Measurements from ENCODE around the gene POLR3B. TPM values are rescaled to one million over a fixed set of nuclear protein-coding genes. Genes with fewer than 3 reads are reported as not detected.

POLR3B gene
- total RNA-seq, 2 experiments from 2014 or later: 2.5 to 2.6 TPM

DNA sequence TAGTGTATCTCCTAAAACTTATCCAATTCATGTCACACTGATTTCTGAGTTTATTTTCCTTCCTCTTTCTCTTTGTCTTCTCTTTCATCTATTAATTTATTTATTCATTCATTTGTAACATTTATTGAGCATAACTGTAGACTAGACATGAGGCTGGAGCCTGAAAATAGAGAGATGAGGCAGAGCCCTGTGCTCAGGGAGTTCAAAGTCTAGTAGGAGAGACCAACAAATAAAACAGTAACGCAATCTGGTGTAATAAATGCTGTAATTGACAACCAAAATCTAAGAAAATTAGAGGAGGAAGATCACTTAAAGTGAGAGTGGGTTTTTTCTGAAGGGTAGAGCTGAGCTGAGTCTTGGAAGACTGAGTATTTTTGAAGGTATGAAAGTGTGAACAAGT, 87.5 kb downstream of the POLR3B start:
- H3K9me3 Mint-ChIP-seq: no peaks in the 10 kb centered on the region
- H3K27ac Mint-ChIP-seq: no peak overlapping the region

DNA sequence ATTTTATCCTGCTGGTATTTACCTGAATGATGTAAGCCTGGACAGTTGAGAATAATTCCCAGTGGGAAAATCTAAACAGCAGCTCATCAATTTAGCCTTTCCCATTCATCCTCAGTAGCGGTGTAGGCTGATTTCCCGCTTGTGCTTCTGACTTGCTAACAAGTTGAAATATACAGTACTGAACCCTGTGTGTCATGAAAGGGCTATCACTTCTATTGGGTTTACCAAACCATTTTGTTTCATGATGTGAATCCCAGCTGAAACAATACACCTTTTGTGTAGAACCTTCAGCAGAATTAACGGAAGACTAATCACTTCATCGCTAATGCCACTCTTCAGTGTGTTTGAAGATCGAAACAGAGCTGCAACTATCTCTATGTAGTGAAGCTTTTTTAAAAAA, 88.4 kb downstream of the POLR3B start:
- Mint-ChIP-seq H3K9me3 (no peaks in the 10 kb centered on the region), H3K4me1 (ENCODE audit: low read depth) (no peaks in the 10 kb centered on the region), H3K36me3 (ENCODE audit: low read depth) (peaks cover 37% of the 10 kb centered on the region), H3K27me3 (no peaks in the 10 kb centered on the region), H3K27ac (no peak overlapping the region), H3K4me3 (no peak overlapping the region)
- H3K27ac ChIP-seq (ENCODE audit: low read depth in 1 of 2, low read length in 2 of 2): no peak overlapping the region
- no peak overlapping the region for H3K4me3 ChIP-seq (ENCODE audit: low read length)
- H3K9me3 ChIP-seq (ENCODE audit: control insufficient read depth in 1 of 2, insufficient read depth in 1 of 2, low read length in 2 of 2): no peaks in the 10 kb centered on the region
- ChIA-PET POLR2A (interaction anchor here (0.7 kb wide), 1 partner anchor 10 kb away, joined by 3 read pairs; no protein-coding TSS in a partner anchor), CTCF (interaction anchor here (1.5 kb wide), 1 partner anchor 34 kb away, joined by 3 read pairs; no protein-coding TSS in a partner anchor)
- TF ChIP-seq, protein P1, sequence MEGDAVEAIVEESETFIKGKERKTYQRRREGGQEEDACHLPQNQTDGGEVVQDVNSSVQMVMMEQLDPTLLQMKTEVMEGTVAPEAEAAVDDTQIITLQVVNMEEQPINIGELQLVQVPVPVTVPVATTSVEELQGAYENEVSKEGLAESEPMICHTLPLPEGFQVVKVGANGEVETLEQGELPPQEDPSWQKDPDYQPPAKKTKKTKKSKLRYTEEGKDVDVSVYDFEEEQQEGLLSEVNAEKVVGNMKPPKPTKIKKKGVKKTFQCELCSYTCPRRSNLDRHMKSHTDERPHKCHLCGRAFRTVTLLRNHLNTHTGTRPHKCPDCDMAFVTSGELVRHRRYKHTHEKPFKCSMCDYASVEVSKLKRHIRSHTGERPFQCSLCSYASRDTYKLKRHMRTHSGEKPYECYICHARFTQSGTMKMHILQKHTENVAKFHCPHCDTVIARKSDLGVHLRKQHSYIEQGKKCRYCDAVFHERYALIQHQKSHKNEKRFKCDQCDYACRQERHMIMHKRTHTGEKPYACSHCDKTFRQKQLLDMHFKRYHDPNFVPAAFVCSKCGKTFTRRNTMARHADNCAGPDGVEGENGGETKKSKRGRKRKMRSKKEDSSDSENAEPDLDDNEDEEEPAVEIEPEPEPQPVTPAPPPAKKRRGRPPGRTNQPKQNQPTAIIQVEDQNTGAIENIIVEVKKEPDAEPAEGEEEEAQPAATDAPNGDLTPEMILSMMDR (IDR thresholded peaks at IDR 0.05): no peak
- H3K27me3 ChIP-seq (ENCODE audit: control insufficient read depth in 1 of 2, insufficient read depth in 2 of 2, low read length in 2 of 2): no peaks in the 10 kb centered on the region
- peaks cover 23% of the 10 kb centered on the region for H3K36me3 ChIP-seq (ENCODE audit: insufficient read depth, low read length)
- no peak for DNase-seq
- H3K4me1 ChIP-seq (ENCODE audit: insufficient read depth, low read length): no peaks in the 10 kb centered on the region
- intact Hi-C loops (cut with DNase I, micrococcal nuclease): no loop called here
- ATAC-seq (ENCODE audit: poor library complexity): no peak

More for the DNA sequence above, 87.5 kb downstream of the POLR3B start:
- Mint-ChIP-seq H3K36me3 (ENCODE audit: low read depth) (peaks cover 46% of the 10 kb centered on the region), H3K27me3 (no peaks in the 10 kb centered on the region), H3K4me1 (ENCODE audit: low read depth) (no peaks in the 10 kb centered on the region), H3K4me3 (no peak overlapping the region)
- intact Hi-C loops (cut with DNase I, micrococcal nuclease): no loop called here
- Histone ChIP-seq H3K27me3 (ENCODE audit: control insufficient read depth in 1 of 2, insufficient read depth in 2 of 2, low read length in 2 of 2) (no peaks in the 10 kb centered on the region), H3K4me3 (ENCODE audit: low read length) (no peak overlapping the region), H3K27ac (ENCODE audit: low read depth in 1 of 2, low read length in 2 of 2) (no peak overlapping the region), H3K36me3 (ENCODE audit: insufficient read depth, low read length) (peaks cover 23% of the 10 kb centered on the region), H3K4me1 (ENCODE audit: insufficient read depth, low read length) (no peaks in the 10 kb centered on the region), H3K9me3 (ENCODE audit: control insufficient read depth in 1 of 2, insufficient read depth in 1 of 2, low read length in 2 of 2) (no peaks in the 10 kb centered on the region)
- ChIA-PET CTCF (interaction anchor here (0.6 kb wide), 1 partner anchor 441 kb away, joined by 3 read pairs; no protein-coding TSS in a partner anchor), POLR2A (no interaction called here)
- DNase-seq: no peak
- no peak for ATAC-seq (ENCODE audit: poor library complexity)
- TF ChIP-seq, protein P1 (IDR thresholded peaks at IDR 0.05): no peak

DNA sequence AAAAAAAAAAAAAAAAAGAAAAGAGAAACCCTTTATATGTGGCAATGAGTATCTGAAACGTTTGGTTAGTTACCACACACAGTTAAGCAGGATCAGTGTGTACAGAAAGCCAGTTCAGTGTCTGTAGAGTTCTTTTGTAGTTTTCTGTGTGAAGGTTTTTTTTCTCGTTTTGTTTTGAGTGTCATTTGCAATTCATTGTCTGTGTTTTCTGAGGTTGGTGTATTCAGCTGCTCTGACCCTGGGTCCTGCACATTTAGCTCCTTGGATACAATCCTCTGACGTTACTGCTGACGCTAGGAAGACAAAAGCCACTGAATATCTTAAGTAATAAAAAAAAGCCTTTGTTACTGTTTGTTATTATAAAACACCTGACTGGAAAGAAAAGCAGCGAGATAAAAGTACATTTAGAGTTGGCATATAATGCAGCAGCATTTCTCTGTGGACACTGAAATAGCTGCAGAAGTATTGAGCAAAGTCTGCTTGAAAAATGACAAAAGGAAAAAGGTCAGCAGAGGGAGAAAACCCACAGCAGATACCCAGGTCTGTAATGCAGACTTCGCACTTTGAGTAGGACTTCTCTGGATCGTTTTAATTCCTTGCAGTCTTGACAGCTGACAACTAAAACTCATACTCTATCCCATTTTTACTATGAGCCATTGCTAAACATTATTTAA, 89.0 kb downstream of the POLR3B start:
- Histone ChIP-seq H3K9me3 (ENCODE audit: control insufficient read depth in 1 of 2, insufficient read depth in 1 of 2, low read length in 2 of 2) (no peaks in the 10 kb centered on the region), H3K36me3 (ENCODE audit: insufficient read depth, low read length) (peaks cover 23% of the 10 kb centered on the region), H3K4me3 (ENCODE audit: low read length) (no peak overlapping the region), H3K4me1 (ENCODE audit: insufficient read depth, low read length) (no peaks in the 10 kb centered on the region), H3K27ac (ENCODE audit: low read depth in 1 of 2, low read length in 2 of 2) (no peak overlapping the region), H3K27me3 (ENCODE audit: control insufficient read depth in 1 of 2, insufficient read depth in 2 of 2, low read length in 2 of 2) (no peaks in the 10 kb centered on the region)
- Mint-ChIP-seq H3K36me3 (ENCODE audit: low read depth) (peaks cover 35% of the 10 kb centered on the region), H3K9me3 (no peaks in the 10 kb centered on the region), H3K4me3 (no peak overlapping the region), H3K4me1 (ENCODE audit: low read depth) (no peaks in the 10 kb centered on the region), H3K27ac (no peak overlapping the region), H3K27me3 (no peaks in the 10 kb centered on the region)
- POLR2A ChIA-PET: no interaction called here
- intact Hi-C loops (cut with DNase I, micrococcal nuclease): no loop called here
- no peak for DNase-seq
- TF ChIP-seq, protein P1 (IDR thresholded peaks at IDR 0.05): no peak
- CTCF ChIA-PET: interaction anchor here (1.5 kb wide), 1 partner anchor 34 kb away, joined by 3 read pairs; no protein-coding TSS in a partner anchor
- ATAC-seq (ENCODE audit: poor library complexity): no peak
